IMR-90 (cell line): ENCODE data around the gene ACSS1. TPM values are rescaled to one million over a fixed set of nuclear protein-coding genes. Genes with fewer than 3 reads are reported as not detected.

Source experiments
- ATAC-seq: fragments of 200-7000 bp; cut with Tn5 transposase; 2 replicates; pipeline ENCODE4 v1.9.1; 2020; ENCODE audit warnings: low read depth, mild to moderate bottlenecking, moderate library complexity
- BruUV-seq: library from RNA; stranded (reverse); fragments of 400-500 nt; replicated peaks from 2 replicates; lab custom pipeline; 2021; lab: Mats Ljungman, UMichigan
- CTCF ChIA-PET: fragments of 300-600 bp; formaldehyde crosslinking; extraction: SDS; loops from one replicate; lab custom pipeline; 2021; ENCODE audit warnings: antibody characterized with exemption; lab: Yijun Ruan, JAX
- POLR2A ChIA-PET: fragments of 300-600 bp; sonication (Branson Sonifier 250); formaldehyde crosslinking; loops from one replicate; lab custom pipeline; 2022; ENCODE audit warnings: antibody characterized with exemption; ENCODE audit not compliant: unreplicated experiment; lab: Charles Lee
- DNase-seq: peaks from one replicate; pipeline ENCODE4 v3.0.0; 2013
- H2AFZ ChIP-seq: replicated peaks from 2 replicates; pipeline ENCODE3; 2013; ENCODE audit warnings: low read length, mild to moderate bottlenecking; ENCODE audit not compliant: poor library complexity
- H2AK5ac ChIP-seq: 2 replicates; pipeline ENCODE4 v1.6.1; 2013; ENCODE audit warnings: low read depth, low read length, inconsistent platforms
- H2AK9ac ChIP-seq: replicated peaks from 2 replicates; pipeline ENCODE3; 2013; ENCODE audit warnings: mild to moderate bottlenecking, low read depth, low read length, moderate library complexity; ENCODE audit not compliant: poor library complexity
- H2BK120ac ChIP-seq: 2 replicates; pipeline ENCODE4 v1.6.1; 2013; ENCODE audit warnings: low read depth, low read length, inconsistent platforms
- H2BK15ac ChIP-seq: 3 replicates; pipeline ENCODE4 v1.6.1; 2013; ENCODE audit warnings: low read depth, low read length, inconsistent platforms
- H2BK20ac ChIP-seq: 2 replicates; pipeline ENCODE4 v1.6.1; 2013; ENCODE audit warnings: low read depth, mild to moderate bottlenecking, inconsistent platforms, low read length, moderate library complexity
- H2BK5ac ChIP-seq: 2 replicates; pipeline ENCODE4 v1.6.1; 2013; ENCODE audit warnings: mild to moderate bottlenecking, low read depth, low read length, inconsistent platforms; ENCODE audit not compliant: poor library complexity, severe bottlenecking
- H3K14ac ChIP-seq: replicated peaks from 2 replicates; pipeline ENCODE4 v1.6.1; 2013; ENCODE audit warnings: low read depth, low read length, inconsistent platforms
- H3K18ac ChIP-seq: 2 replicates; pipeline ENCODE4 v1.6.1; 2013; ENCODE audit warnings: low read depth, low read length, control low read depth
- H3K23ac ChIP-seq: 2 replicates; pipeline ENCODE4 v1.6.1; 2013; ENCODE audit warnings: low read depth, low read length, inconsistent platforms
- H3K27ac ChIP-seq: 2 replicates; pipeline ENCODE4 v1.5.1; 2013; ENCODE audit warnings: mild to moderate bottlenecking, control low read depth, low read length; ENCODE audit not compliant: insufficient read depth
- H3K27me3 ChIP-seq: 2 replicates; pipeline ENCODE4 v1.6.1; 2013; ENCODE audit warnings: low read length; ENCODE audit not compliant: control insufficient read depth, insufficient read depth
- H3K36me3 ChIP-seq: 2 replicates; pipeline ENCODE4 v1.6.1; 2013; ENCODE audit warnings: low read length, mixed read lengths; ENCODE audit not compliant: control insufficient read depth, insufficient read depth
- H3K4ac ChIP-seq: 2 replicates; pipeline ENCODE4 v1.6.1; 2013; ENCODE audit warnings: low read depth, low read length, inconsistent platforms
- H3K4me1 ChIP-seq: 2 replicates; pipeline ENCODE4 v1.6.1; 2013; ENCODE audit warnings: low read length, mixed read lengths; ENCODE audit not compliant: control insufficient read depth, insufficient read depth
- H3K4me2 ChIP-seq: 2 replicates; pipeline ENCODE4 v1.6.1; 2013; ENCODE audit warnings: low read depth, mild to moderate bottlenecking, control low read depth, low read length, moderate library complexity
- H3K4me3 ChIP-seq: 2 replicates; pipeline ENCODE4 v1.5.1; 2013; ENCODE audit warnings: low read depth, mild to moderate bottlenecking, control low read depth, low read length, moderate library complexity; ENCODE audit not compliant: insufficient read depth
- H3K56ac ChIP-seq: 2 replicates; pipeline ENCODE4 v1.6.1; 2013; ENCODE audit warnings: low read length, inconsistent platforms; ENCODE audit not compliant: insufficient read depth; ENCODE audit errors: extremely low read depth
- H3K79me1 ChIP-seq, 2 experiments: 2 replicates each; pipeline ENCODE4 v1.6.1; 2013; ENCODE audit warnings: low read length in 2 of 2, inconsistent platforms in 1 of 2, low read depth in 1 of 2
- H3K9ac ChIP-seq: 2 replicates; pipeline ENCODE4 v1.6.1; 2013; ENCODE audit warnings: low read depth, low read length, control low read depth
- H3K9me1 ChIP-seq: 2 replicates; pipeline ENCODE4 v1.6.1; 2013; ENCODE audit warnings: low read length, inconsistent platforms; ENCODE audit not compliant: insufficient read depth
- H3K9me3 ChIP-seq: 2 replicates; pipeline ENCODE4 v1.6.1; 2013; ENCODE audit warnings: low read length; ENCODE audit not compliant: control insufficient read depth, insufficient read depth
- H4K20me1 ChIP-seq: 2 replicates; pipeline ENCODE4 v1.6.1; 2013; ENCODE audit warnings: low read length, inconsistent platforms; ENCODE audit not compliant: insufficient read depth
- H4K5ac ChIP-seq: 2 replicates; pipeline ENCODE4 v1.6.1; 2013; ENCODE audit warnings: mild to moderate bottlenecking, low read depth, low read length, control low read depth
- H4K8ac ChIP-seq, 2 experiments: 2 replicates each; pipeline ENCODE4 v1.6.1; 2013; ENCODE audit warnings: low read depth in 2 of 2, low read length in 2 of 2, control low read depth in 1 of 2, inconsistent platforms in 1 of 2
- H4K91ac ChIP-seq: 2 replicates; pipeline ENCODE4 v1.6.1; 2013; ENCODE audit warnings: low read depth, low read length, inconsistent platforms; ENCODE audit not compliant: insufficient read depth
- BHLHE40 ChIP-seq: fragments of 150-350 bp; IDR thresholded peaks from 2 replicates; pipeline ENCODE4 v1.6.1; 2016; ENCODE audit warnings: mild to moderate bottlenecking, low read depth, low read length
- CEBPB ChIP-seq: IDR thresholded peaks from 2 replicates; pipeline ENCODE4 v1.6.1; 2012; ENCODE audit warnings: low read depth, low read length, improper control_type of control experiment
- CHD1 ChIP-seq: IDR thresholded peaks from 2 replicates; pipeline ENCODE4 v1.6.1; 2012; ENCODE audit warnings: low read depth, low read length, improper control_type of control experiment
- ELK1 ChIP-seq: fragments of 150-350 bp; IDR thresholded peaks from 2 replicates; pipeline ENCODE4 v1.6.1; 2016; ENCODE audit warnings: low read depth, mild to moderate bottlenecking, low read length, moderate library complexity, borderline replicate concordance
- FOS ChIP-seq: fragments of 150-350 bp; IDR thresholded peaks from 2 replicates; pipeline ENCODE4 v1.6.1; 2016; ENCODE audit warnings: low read depth, low read length
- MAFK ChIP-seq: IDR thresholded peaks from 2 replicates; pipeline ENCODE4 v1.6.1; 2012; ENCODE audit warnings: low read depth, low read length, improper control_type of control experiment
- MAZ ChIP-seq: IDR thresholded peaks from 2 replicates; pipeline ENCODE4 v1.6.1; 2012; ENCODE audit warnings: low read depth, mild to moderate bottlenecking, low read length, improper control_type of control experiment, moderate library complexity, borderline replicate concordance
- MXI1 ChIP-seq: IDR thresholded peaks from 2 replicates; pipeline ENCODE4 v1.6.1; 2012; ENCODE audit warnings: low read depth, mild to moderate bottlenecking, low read length, moderate library complexity, borderline replicate concordance
- NFE2L2 ChIP-seq: fragments of 150-350 bp; IDR thresholded peaks from 2 replicates; pipeline ENCODE4 v1.6.1; 2016; ENCODE audit warnings: low read depth, mild to moderate bottlenecking, low read length
- POLR2A ChIP-seq: IDR thresholded peaks from 2 replicates; pipeline ENCODE4 v1.6.1; 2012; ENCODE audit warnings: mild to moderate bottlenecking, low read depth, low read length
- RAD21 ChIP-seq: IDR thresholded peaks from 2 replicates; pipeline ENCODE4 v1.6.1; 2012; ENCODE audit warnings: low read length, improper control_type of control experiment
- SMC3 ChIP-seq: fragments of 150-350 bp; IDR thresholded peaks from 2 replicates; pipeline ENCODE4 v1.6.1; 2016; ENCODE audit warnings: low read depth, mild to moderate bottlenecking, antibody characterized with exemption, low read length, moderate library complexity
- USF2 ChIP-seq: fragments of 150-350 bp; IDR thresholded peaks from 2 replicates; pipeline ENCODE4 v1.6.1; 2017; ENCODE audit warnings: mild to moderate bottlenecking, antibody characterized with exemption, low read length, low read depth
- WGBS, 2 experiments: methylation state at CpG; one replicate each; pipeline versions ENCODE4 v1.1.5 to v1.1.7; 2013; ENCODE audit warnings: missing lambda C conversion rate in 2 of 2; ENCODE audit not compliant: insufficient read length in 1 of 2; ENCODE audit errors: extremely low coverage in 2 of 2; 5-methylcytosine and 5-hydroxymethylcytosine counted together
- dilution Hi-C: fragments of 300-500 bp; cut with HindIII; formaldehyde crosslinking; loops from one replicate; pipeline ENCODE4 v1.14.3; 2018; ENCODE audit warnings: low sequenced_read_pairs; ENCODE audit not compliant: unreplicated experiment
- in situ Hi-C: fragments of 300-500 bp; cut with MboI; formaldehyde crosslinking; loops from 3 replicates; pipeline ENCODE4 v1.14.3; 2019; ENCODE audit warnings: low sequenced_read_pairs, inconsistent platforms, mixed read lengths
- intact Hi-C: fragments of 100-400 bp; cut with micrococcal nuclease; formaldehyde crosslinking; loops from 2 replicates; pipeline ENCODE4 v1.10.0; 2022
- polyA plus RNA-seq, 3 experiments: library from polyadenylated mRNA; depleted of rRNA; stranded (reverse); fragments of >200 nt; gene quantifications; 2 replicates each; pipeline ENCODE4 v1.2.3, GENCODE V29; 2012; ENCODE audit warnings: low replicate concordance in 1 of 3
- total RNA-seq: library from RNA; depleted of rRNA; stranded (reverse); fragments of >200 nt; gene quantifications from 2 replicates; pipeline ENCODE4 v1.2.3, GENCODE V29; 2012

The ACSS1 gene
- total and polyA plus RNA-seq, 2 of the 4 experiments (the other 2 are of a cell fraction), result 0.72 to 1.2 TPM

GRCh38 chr20:25005661-25006060 lies 52.3 kb downstream of the ACSS1 start:
- Histone ChIP-seq H3K9ac (no peak overlapping the region), H3K27ac (no peak overlapping the region), H3K4me2 (no peak overlapping the region), H2AK9ac (no peak overlapping the region), H3K36me3 (no peaks in the 10 kb centered on the region), H3K18ac (no peak overlapping the region), H3K4me3 (no peak overlapping the region), H4K8ac (no peak overlapping the region), H2BK120ac (no peak overlapping the region), H4K5ac (no peak overlapping the region), H3K23ac (no peak overlapping the region), H2BK15ac (no peak overlapping the region), H3K27me3 (peaks cover 8% of the 10 kb centered on the region), H3K4ac (no peak overlapping the region), H4K91ac (no peak overlapping the region), H2BK20ac (no peak overlapping the region), H3K4me1 (no peaks in the 10 kb centered on the region), H2AFZ (no peak overlapping the region), H3K9me3 (no peaks in the 10 kb centered on the region), H3K14ac (no peak overlapping the region), H3K79me1 (no peaks in the 10 kb centered on the region), H3K9me1 (no peaks in the 10 kb centered on the region), H3K56ac (no peak overlapping the region), H4K20me1 (no peaks in the 10 kb centered on the region), H2AK5ac (no peak overlapping the region), H2BK5ac (no peak overlapping the region)
- CTCF ChIA-PET, result no interaction called here
- dilution Hi-C loops (no loop called here), in situ Hi-C loops (loop anchor here (10.0 kb wide), 1 partner anchor 169 kb away; no protein-coding TSS in a partner anchor), intact Hi-C loops (no loop called here)
- no TSS peak for BruUV-seq
- TF ChIP-seq USF2, result no peak
- no peak for TF ChIP-seq CEBPB
- TF ChIP-seq FOS, result no peak
- no peak for TF ChIP-seq RAD21
- TF ChIP-seq SMC3, result no peak
- no peak for TF ChIP-seq CHD1
- no peak for TF ChIP-seq BHLHE40
- TF ChIP-seq MAZ, result no peak
- no peak for TF ChIP-seq NFE2L2
- no peak for TF ChIP-seq ELK1
- no peak for TF ChIP-seq MXI1
- TF ChIP-seq POLR2A, result no peak
- no peak for TF ChIP-seq MAFK
- POLR2A ChIA-PET, result no interaction called here
- 80% methylated on average over 6 of the region's 8 CpGs; no CpG with 5 or more reads in 1 of the 2 experiments for WGBS, 2 experiments
- ATAC-seq (no peak), DNase-seq (no peak)
